ENCODE results near the gene MALRD1.

DNA sequence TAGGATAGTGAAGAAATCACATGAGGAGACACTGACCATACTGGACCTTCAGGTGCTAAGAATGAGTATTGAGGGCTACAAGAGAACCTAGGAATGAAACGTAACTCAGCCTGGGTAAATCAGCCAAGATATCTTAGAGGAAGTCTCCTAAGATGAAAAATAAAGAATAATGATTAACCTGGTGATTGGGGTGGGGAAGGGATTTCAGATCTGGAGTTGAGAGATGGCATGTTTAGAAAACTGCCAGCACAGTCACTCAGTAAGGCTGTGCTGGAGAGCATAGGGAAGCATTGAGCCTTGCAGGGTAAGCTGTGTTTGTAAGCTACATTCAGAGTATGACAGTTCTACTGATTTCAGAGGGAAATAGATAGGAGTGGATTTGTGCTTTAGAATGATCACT is 1.9 kb upstream of the MALRD1 start:
- TF ChIP-seq, protein P1, sequence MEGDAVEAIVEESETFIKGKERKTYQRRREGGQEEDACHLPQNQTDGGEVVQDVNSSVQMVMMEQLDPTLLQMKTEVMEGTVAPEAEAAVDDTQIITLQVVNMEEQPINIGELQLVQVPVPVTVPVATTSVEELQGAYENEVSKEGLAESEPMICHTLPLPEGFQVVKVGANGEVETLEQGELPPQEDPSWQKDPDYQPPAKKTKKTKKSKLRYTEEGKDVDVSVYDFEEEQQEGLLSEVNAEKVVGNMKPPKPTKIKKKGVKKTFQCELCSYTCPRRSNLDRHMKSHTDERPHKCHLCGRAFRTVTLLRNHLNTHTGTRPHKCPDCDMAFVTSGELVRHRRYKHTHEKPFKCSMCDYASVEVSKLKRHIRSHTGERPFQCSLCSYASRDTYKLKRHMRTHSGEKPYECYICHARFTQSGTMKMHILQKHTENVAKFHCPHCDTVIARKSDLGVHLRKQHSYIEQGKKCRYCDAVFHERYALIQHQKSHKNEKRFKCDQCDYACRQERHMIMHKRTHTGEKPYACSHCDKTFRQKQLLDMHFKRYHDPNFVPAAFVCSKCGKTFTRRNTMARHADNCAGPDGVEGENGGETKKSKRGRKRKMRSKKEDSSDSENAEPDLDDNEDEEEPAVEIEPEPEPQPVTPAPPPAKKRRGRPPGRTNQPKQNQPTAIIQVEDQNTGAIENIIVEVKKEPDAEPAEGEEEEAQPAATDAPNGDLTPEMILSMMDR (IDR thresholded peaks at IDR 0.05; ENCODE audit: insufficient read depth, low read depth, low read length): no peak
- TF ChIP-seq EZH2 (IDR thresholded peaks at IDR 0.05; ENCODE audit: insufficient read depth, low read length): no peak
